Right lobe of liver (tissue), 6 donors: ENCODE results near the gene PRSS56. TPM values are rescaled to one million over a fixed set of nuclear protein-coding genes. Genes with fewer than 3 reads are reported as not detected.
A peak's percentile ranks its signal among the peaks of the same experiment; 100 is the strongest.

Experiments
- ATAC-seq, 4 donors: fragments of 200-7000 bp; cut with Tn5 transposase; one replicate each; pipeline ENCODE4 v1.9.1; 2020; ENCODE audit warnings: mild to moderate bottlenecking in 4 of 4, moderate library complexity in 4 of 4
- DNase-seq, 3 donors: peaks; one replicate each; pipeline ENCODE4 v3.0.0-alpha.2; 2020
- H3K27ac ChIP-seq, 3 donors: fragments of 200-600 bp; one replicate each; pipeline ENCODE4 v1.8.0; 2022
- H3K27me3 ChIP-seq, 2 donors: fragments of 200-600 bp; one replicate each; pipeline ENCODE4 v1.8.0; 2022
- H3K36me3 ChIP-seq, 4 donors: fragments of 200-600 bp; sonication (generic) in 1 of 4; one replicate each; pipeline versions ENCODE4 v1.5.1 to v1.8.0; 2017 to 2022; ENCODE audit warnings: control low read depth in 1 of 4
- H3K4me1 ChIP-seq, 4 donors: fragments of 200-600 bp; sonication (generic) in 1 of 4; one replicate each; pipeline versions ENCODE4 v1.5.1 to v1.8.0; 2017 to 2022; ENCODE audit warnings: control low read depth in 1 of 4
- H3K4me3 ChIP-seq, 3 donors: fragments of 200-600 bp; one replicate each; pipeline ENCODE4 v1.8.0; 2022
- H3K9me3 ChIP-seq, 4 donors: fragments of 200-600 bp; sonication (generic) in 1 of 4; one replicate each; pipeline versions ENCODE4 v1.5.1 to v1.8.0; 2017 to 2022; ENCODE audit warnings: control low read depth in 1 of 4
- POLR2A ChIP-seq: fragments of 450-650 bp; IDR thresholded peaks from one replicate; pipeline ENCODE4 v1.6.1; 2017; ENCODE audit warnings: antibody characterized with exemption, mild to moderate bottlenecking
- WGBS: methylation state at CpG from one replicate; pipeline ENCODE4 v1.1.6; 2018; ENCODE audit warnings: low coverage, low lambda C conversion rate; ENCODE audit not compliant: insufficient coverage; ENCODE audit errors: missing lambda C conversion rate; 5-methylcytosine and 5-hydroxymethylcytosine counted together
- intact Hi-C, 2 donors: fragments of 100-400 bp; cut with DNase I; formaldehyde crosslinking; loops; one replicate each; pipeline versions ENCODE4 v1.11.2 to v1.14.1; 2022
- total RNA-seq, 6 experiments: library from RNA; depleted of rRNA in 2 of 6; stranded (reverse); fragments of >200 nt in 2 of 6; fragmentation: NEBNext Ultra II Directional in 3 of 6; extraction: Animal tissue kit (Norgen Biotek cat#: 25700) in 3 of 6; gene quantifications; one replicate each; pipeline versions ENCODE4 v1.1.0 to v1.2.4, GENCODE V29; 2016 to 2023
- TF ChIP-seq, protein P1 (sequence below), 4 donors: fragments of 200-600 bp in 3 of 4; fragments of 450-650 bp in 1 of 4; IDR thresholded peaks; one replicate each; pipeline versions ENCODE4 v1.5.1 to v1.8.0; 2016 to 2022; ENCODE audit warnings: antibody characterized with exemption in 4 of 4, mild to moderate bottlenecking in 2 of 4
- donor health status: DM: no; HTN: yes; CAD: no.
- donor health status: DM: no; HTN: no; CAD: no.
- donor health status: DM: no; HTN: no; CAD: no.
- donor health status: DM: no; HTN: yes; CAD: no.
- donor health status: DM: no; HTN: yes; CAD: no.

The PRSS56 gene
- total RNA-seq, 6 experiments from 2014 or later = 0.19 TPM; not detected in 5

DNA sequence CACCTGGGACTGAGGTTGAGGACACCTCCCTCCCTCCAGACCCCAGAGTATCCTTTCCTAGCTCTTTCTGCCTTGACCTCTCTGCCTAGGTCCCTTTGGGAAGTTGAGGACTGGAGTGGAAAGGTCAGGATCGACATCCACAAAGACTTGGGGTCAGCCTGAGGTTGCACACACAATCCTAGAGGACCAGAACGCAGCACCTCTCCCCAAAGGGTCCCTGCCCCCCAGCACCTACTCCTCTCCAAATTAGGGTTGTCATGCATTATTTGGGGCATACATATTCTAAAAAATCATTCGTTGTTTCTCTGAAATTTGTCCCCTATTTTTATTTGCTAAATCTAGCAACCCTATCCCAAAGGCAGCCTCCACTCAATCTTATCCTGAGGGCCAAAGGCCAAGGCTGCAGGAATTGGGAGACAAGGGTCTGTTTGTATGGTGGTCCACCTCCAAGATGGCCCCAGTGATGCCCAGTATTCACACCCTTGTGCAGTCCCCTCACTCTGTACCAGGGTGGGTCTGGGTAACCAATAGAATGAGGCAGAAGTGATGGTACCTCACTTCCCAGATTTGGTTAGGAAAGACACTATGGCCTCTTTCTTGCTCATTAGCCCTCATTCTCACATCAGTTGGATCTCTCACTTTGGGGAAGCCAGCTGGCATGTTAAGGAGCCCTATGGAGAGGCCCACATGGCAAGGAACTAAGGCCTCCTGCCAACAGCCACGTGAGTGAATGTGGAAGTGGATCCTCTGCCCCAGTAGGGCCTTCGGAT is 15.8 kb downstream of the PRSS56 start:
- TF ChIP-seq, protein P1, sequence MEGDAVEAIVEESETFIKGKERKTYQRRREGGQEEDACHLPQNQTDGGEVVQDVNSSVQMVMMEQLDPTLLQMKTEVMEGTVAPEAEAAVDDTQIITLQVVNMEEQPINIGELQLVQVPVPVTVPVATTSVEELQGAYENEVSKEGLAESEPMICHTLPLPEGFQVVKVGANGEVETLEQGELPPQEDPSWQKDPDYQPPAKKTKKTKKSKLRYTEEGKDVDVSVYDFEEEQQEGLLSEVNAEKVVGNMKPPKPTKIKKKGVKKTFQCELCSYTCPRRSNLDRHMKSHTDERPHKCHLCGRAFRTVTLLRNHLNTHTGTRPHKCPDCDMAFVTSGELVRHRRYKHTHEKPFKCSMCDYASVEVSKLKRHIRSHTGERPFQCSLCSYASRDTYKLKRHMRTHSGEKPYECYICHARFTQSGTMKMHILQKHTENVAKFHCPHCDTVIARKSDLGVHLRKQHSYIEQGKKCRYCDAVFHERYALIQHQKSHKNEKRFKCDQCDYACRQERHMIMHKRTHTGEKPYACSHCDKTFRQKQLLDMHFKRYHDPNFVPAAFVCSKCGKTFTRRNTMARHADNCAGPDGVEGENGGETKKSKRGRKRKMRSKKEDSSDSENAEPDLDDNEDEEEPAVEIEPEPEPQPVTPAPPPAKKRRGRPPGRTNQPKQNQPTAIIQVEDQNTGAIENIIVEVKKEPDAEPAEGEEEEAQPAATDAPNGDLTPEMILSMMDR (IDR thresholded peaks at IDR 0.05) = no peak
- TF ChIP-seq POLR2A = no peak
- Histone ChIP-seq H3K36me3 (no peaks in the 10 kb centered on the region), H3K9me3 (no peaks in the 10 kb centered on the region), H3K27me3 (no peaks in the 10 kb centered on the region), H3K4me1 (no peaks in the 10 kb centered on the region), H3K4me3 (no peak overlapping the region), H3K27ac (no peak overlapping the region)
- ATAC-seq (no peak), DNase-seq (peak in 1 of 3 donors; percentile 19)
- intact Hi-C loops = no loop called here
- WGBS = 50% methylated on average over 1 of the region's 5 CpGs

DNA sequence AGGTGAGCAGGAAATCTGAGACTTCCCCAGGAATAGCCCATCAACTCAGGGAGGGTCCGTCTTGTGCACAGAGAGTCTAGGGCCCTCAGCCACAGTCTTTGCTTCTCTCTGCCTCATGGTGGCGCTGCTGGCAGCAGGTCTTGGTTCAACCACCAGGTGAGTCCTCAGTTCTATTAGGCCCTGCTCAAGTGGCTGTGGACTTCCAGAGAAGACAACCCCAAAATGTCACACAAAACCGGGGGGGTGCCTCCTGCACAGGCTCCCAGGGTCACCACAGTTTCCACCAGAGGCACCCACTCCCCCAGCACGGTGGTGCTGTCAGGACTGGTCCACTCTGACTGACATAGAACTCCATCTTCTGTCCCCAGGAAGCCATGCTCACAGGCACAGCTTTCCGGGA is 16.9 kb downstream of the PRSS56 start:
- TF ChIP-seq, protein P1 (IDR thresholded peaks at IDR 0.05) = peak in 3 of 4 donors; percentile 8 to 24 (median 17)
- TF ChIP-seq POLR2A = no peak
- no CpG with 5 or more reads among the region's 5 CpGs for WGBS
- Histone ChIP-seq H3K4me3 (no peak overlapping the region), H3K27me3 (no peaks in the 10 kb centered on the region), H3K4me1 (no peaks in the 10 kb centered on the region), H3K36me3 (no peaks in the 10 kb centered on the region), H3K27ac (no peak overlapping the region), H3K9me3 (no peaks in the 10 kb centered on the region)
- DNase-seq (peak in 1 of 3 donors; percentile 54), ATAC-seq (peak in 2 of 4 donors; percentile 18 to 23)
- intact Hi-C loops = no loop called here

DNA sequence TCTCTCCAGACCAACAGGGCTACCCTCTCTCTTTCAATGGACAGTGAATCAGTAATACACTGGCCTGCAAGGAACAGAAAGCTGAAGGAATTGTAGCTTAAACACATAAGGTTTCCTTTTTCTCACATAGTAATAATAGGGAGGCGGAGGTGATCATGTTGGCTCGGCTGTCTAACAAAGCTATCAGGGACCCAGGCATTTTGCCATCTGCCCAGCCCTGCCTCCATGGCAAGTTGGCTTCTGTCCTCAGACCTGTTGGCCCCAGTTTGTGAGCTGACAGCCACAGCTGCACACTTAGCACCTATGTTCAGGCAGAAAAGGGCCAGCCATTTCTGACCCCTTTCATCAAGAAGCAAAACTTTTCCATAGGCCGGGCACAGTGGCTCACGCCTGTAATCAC is 17.3 kb downstream of the PRSS56 start:
- DNase-seq (peak in 2 of 3 donors; percentile 73 to 78), ATAC-seq (peak in 3 of 4 donors; percentile 23 to 80 (median 46))
- WGBS = 75% methylated on average over 2 of the region's 4 CpGs
- Histone ChIP-seq H3K4me1 (no peaks in the 10 kb centered on the region), H3K36me3 (no peaks in the 10 kb centered on the region), H3K27me3 (no peaks in the 10 kb centered on the region), H3K9me3 (no peaks in the 10 kb centered on the region), H3K27ac (no peak overlapping the region), H3K4me3 (no peak overlapping the region)
- intact Hi-C loops = no loop called here
- TF ChIP-seq, protein P1 (IDR thresholded peaks at IDR 0.05) = no peak
- no peak for TF ChIP-seq POLR2A

DNA sequence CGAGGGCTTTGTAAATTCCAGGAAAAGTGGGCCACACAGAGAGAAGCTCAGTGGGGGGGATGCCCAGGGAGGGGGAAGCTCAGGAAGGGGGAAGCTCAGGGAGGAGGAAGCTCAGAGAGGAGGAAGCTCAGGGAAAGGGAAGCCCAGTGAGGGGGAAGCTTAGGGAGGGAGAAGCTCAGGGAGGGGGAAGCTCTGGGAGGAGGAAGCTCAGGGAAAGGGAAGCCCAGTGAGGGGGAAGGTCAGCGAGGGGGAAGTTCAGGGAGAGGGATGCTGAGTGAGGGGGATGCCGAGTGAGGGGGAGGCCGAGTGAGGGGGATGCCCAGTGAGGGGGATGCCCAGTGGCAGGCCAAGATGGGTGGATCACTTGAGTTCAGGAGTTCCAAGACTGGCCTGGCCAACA is 18.5 kb downstream of the PRSS56 start:
- Histone ChIP-seq H3K4me3 (no peak overlapping the region), H3K9me3 (no peaks in the 10 kb centered on the region), H3K36me3 (no peaks in the 10 kb centered on the region), H3K4me1 (no peaks in the 10 kb centered on the region), H3K27ac (no peak overlapping the region), H3K27me3 (no peaks in the 10 kb centered on the region)
- no peak for TF ChIP-seq POLR2A
- TF ChIP-seq, protein P1 (IDR thresholded peaks at IDR 0.05) = no peak
- DNase-seq = peak in 1 of 3 donors; percentile 46
- WGBS = 15% methylated on average over 4 of the region's 4 CpGs
- peak; percentile 32 to 48 (median 36) for ATAC-seq
- intact Hi-C loops = no loop called here
